A549 (cell line): ENCODE data around the gene AAMDC.
"Not testable (repeated sequence)": the region's sequence is repeated elsewhere in the genome, so short reads cannot be mapped to it uniquely, and the experiment has no call there.

Experiments used
- E2F6 ChIP-seq: IDR thresholded peaks from 2 replicates; pipeline ENCODE4 v1.6.1; 2012; ENCODE audit warnings: low read depth, borderline replicate concordance
- MAFK ChIP-seq: fragments of 450-650 bp; IDR thresholded peaks from 2 replicates; pipeline ENCODE4 v1.6.1; 2014; ENCODE audit not compliant: partially characterized antibody
- RCOR1 ChIP-seq: fragments of 150-350 bp; IDR thresholded peaks from 2 replicates; pipeline ENCODE4 v1.6.1; 2014; ENCODE audit warnings: antibody characterized with exemption, low read length, low read depth
- RNF2 ChIP-seq: fragments of 200-600 bp; sonication (generic); IDR thresholded peaks from 2 replicates; pipeline ENCODE4 v1.6.1; 2016; ENCODE audit warnings: low read depth, mild to moderate bottlenecking, antibody characterized with exemption, moderate library complexity, borderline replicate concordance
- SMC3 ChIP-seq: fragments of >200 bp; sonication (Bioruptor Twin); formaldehyde crosslinking; IDR thresholded peaks from 3 replicates; pipeline ENCODE4 v1.6.1; 2018; ENCODE audit warnings: inconsistent platforms
- TF ChIP-seq, protein P1 (sequence below): fragments of 200-600 bp; sonication (generic); IDR thresholded peaks from 2 replicates; pipeline ENCODE4 v1.6.1; 2016; ENCODE audit warnings: antibody characterized with exemption, mild to moderate bottlenecking, moderate library complexity
- TF ChIP-seq, protein P2 (sequence below): fragments of 450-650 bp; IDR thresholded peaks from 2 replicates; pipeline ENCODE4 v1.6.1; 2014; ENCODE audit warnings: antibody characterized with exemption

DNA sequence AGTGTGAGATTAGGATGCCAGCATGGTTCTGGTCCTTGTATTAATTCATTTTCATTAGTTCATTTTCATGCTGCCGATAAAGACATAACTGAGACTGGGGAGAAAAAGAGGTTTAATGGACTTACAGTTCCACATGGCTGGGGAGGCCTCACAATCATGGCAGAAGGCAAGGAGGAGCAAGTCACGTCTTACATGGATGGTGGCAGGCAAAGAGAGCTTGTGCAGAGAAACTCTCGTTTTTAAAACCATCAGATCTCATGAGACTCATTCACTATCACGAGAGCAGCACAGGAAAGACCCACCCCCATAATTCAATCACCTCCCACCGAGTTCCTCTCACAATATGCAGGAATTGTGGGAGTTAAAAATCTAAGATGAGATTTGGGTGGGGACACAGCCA, 22.8 kb downstream of the AAMDC start:
- TF ChIP-seq SMC3, RNF2, RCOR1, MAFK, E2F6: not testable (repeated sequence)
- TF ChIP-seq, protein P1, sequence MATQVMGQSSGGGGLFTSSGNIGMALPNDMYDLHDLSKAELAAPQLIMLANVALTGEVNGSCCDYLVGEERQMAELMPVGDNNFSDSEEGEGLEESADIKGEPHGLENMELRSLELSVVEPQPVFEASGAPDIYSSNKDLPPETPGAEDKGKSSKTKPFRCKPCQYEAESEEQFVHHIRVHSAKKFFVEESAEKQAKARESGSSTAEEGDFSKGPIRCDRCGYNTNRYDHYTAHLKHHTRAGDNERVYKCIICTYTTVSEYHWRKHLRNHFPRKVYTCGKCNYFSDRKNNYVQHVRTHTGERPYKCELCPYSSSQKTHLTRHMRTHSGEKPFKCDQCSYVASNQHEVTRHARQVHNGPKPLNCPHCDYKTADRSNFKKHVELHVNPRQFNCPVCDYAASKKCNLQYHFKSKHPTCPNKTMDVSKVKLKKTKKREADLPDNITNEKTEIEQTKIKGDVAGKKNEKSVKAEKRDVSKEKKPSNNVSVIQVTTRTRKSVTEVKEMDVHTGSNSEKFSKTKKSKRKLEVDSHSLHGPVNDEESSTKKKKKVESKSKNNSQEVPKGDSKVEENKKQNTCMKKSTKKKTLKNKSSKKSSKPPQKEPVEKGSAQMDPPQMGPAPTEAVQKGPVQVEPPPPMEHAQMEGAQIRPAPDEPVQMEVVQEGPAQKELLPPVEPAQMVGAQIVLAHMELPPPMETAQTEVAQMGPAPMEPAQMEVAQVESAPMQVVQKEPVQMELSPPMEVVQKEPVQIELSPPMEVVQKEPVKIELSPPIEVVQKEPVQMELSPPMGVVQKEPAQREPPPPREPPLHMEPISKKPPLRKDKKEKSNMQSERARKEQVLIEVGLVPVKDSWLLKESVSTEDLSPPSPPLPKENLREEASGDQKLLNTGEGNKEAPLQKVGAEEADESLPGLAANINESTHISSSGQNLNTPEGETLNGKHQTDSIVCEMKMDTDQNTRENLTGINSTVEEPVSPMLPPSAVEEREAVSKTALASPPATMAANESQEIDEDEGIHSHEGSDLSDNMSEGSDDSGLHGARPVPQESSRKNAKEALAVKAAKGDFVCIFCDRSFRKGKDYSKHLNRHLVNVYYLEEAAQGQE = not testable (repeated sequence)
- TF ChIP-seq, protein P2, sequence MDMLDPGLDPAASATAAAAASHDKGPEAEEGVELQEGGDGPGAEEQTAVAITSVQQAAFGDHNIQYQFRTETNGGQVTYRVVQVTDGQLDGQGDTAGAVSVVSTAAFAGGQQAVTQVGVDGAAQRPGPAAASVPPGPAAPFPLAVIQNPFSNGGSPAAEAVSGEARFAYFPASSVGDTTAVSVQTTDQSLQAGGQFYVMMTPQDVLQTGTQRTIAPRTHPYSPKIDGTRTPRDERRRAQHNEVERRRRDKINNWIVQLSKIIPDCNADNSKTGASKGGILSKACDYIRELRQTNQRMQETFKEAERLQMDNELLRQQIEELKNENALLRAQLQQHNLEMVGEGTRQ = not testable (repeated sequence)
